ENCODE measurements around the gene UBE2F. TPM values are rescaled to one million over a fixed set of nuclear protein-coding genes. Genes with fewer than 3 reads are reported as not detected.

Gene UBE2F
- total and polyA plus RNA-seq, 2 donors (not counting 1 experiment from before 2014, with no cell fraction given) = 53.7 to 113 TPM

- Histone ChIP-seq H4K20me1 (ENCODE audit: control insufficient read depth, extremely low read depth, insufficient read depth, low read length) (no peaks in the 10 kb centered on the region), H3K4me1 (ENCODE audit: control insufficient read depth, extremely low read depth, insufficient read depth, low read length) (no peaks in the 10 kb centered on the region), H3K9me3 (ENCODE audit: control insufficient read depth, insufficient read depth, low read depth, low read length) (no peaks in the 10 kb centered on the region), H2AFZ (ENCODE audit: low read length) (no peak overlapping the region), H3K27ac (ENCODE audit: insufficient read depth, low read length) (no peak overlapping the region), H3K9ac (ENCODE audit: insufficient read depth, low read length) (no peak overlapping the region), H3K79me2 (ENCODE audit: control insufficient read depth, insufficient read depth, low read length) (no peaks in the 10 kb centered on the region), H3K4me2 (ENCODE audit: extremely low read depth, insufficient read depth, low read length) (no peak overlapping the region), H3K4me3 (replicated peaks in 1 of 4; ENCODE audit: control extremely low read depth in 1 of 4, insufficient read depth in 1 of 4, low read depth in 3 of 4, low read length in 4 of 4) (no peak overlapping the region), H3K36me3 (ENCODE audit: control insufficient read depth, insufficient read depth, low read length) (no peaks in the 10 kb centered on the region), H3K27me3 (ENCODE audit: control insufficient read depth, insufficient read depth, low read length) (no peaks in the 10 kb centered on the region)
- TF ChIP-seq EZH2 (IDR thresholded peaks at IDR 0.05; ENCODE audit: low read length, missing control alignments) = no peak
- no peak for TF ChIP-seq CTCF (conservative IDR thresholded peaks at IDR 0.05 in 1 of 2, IDR thresholded peaks at IDR 0.05 in 1 of 2; ENCODE audit: low read depth in 1 of 2, low read length in 2 of 2)
- DNase-seq (ENCODE audit: low read depth in 2 of 2) = no peak
Observed at GRCh38 chr2:237993701-237994100, 26.9 kb downstream of the UBE2F start.

GRCh38 chr2:237995036-237995435 is 28.2 kb downstream of the UBE2F start:
- Histone ChIP-seq H3K4me1 (ENCODE audit: control insufficient read depth, extremely low read depth, insufficient read depth, low read length) (no peaks in the 10 kb centered on the region), H3K4me2 (ENCODE audit: extremely low read depth, insufficient read depth, low read length) (no peak overlapping the region), H3K36me3 (ENCODE audit: control insufficient read depth, insufficient read depth, low read length) (no peaks in the 10 kb centered on the region), H3K27me3 (ENCODE audit: control insufficient read depth, insufficient read depth, low read length) (no peaks in the 10 kb centered on the region), H3K9me3 (ENCODE audit: control insufficient read depth, insufficient read depth, low read depth, low read length) (no peaks in the 10 kb centered on the region), H3K79me2 (ENCODE audit: control insufficient read depth, insufficient read depth, low read length) (no peaks in the 10 kb centered on the region), H3K4me3 (replicated peaks in 1 of 4; ENCODE audit: control extremely low read depth in 1 of 4, insufficient read depth in 1 of 4, low read depth in 3 of 4, low read length in 4 of 4) (no peak overlapping the region), H3K9ac (ENCODE audit: insufficient read depth, low read length) (no peak overlapping the region), H2AFZ (ENCODE audit: low read length) (no peak overlapping the region), H3K27ac (ENCODE audit: insufficient read depth, low read length) (no peak overlapping the region), H4K20me1 (ENCODE audit: control insufficient read depth, extremely low read depth, insufficient read depth, low read length) (no peaks in the 10 kb centered on the region)
- TF ChIP-seq CTCF (conservative IDR thresholded peaks at IDR 0.05 in 1 of 2, IDR thresholded peaks at IDR 0.05 in 1 of 2; ENCODE audit: low read depth in 1 of 2, low read length in 2 of 2) (no peak), EZH2 (IDR thresholded peaks at IDR 0.05; ENCODE audit: low read length, missing control alignments) (no peak)
- DNase-seq (ENCODE audit: low read depth in 2 of 2) = no peak

GRCh38 chr2:237996021-237996593 is 29.3 kb downstream of the UBE2F start:
- H3K27ac ChIP-seq (ENCODE audit: insufficient read depth, low read length) = no peak overlapping the region

More at GRCh38 chr2:237996021-237996593, 29.3 kb downstream of the UBE2F start:
- Histone ChIP-seq H3K36me3 (ENCODE audit: control insufficient read depth, insufficient read depth, low read length) (no peaks in the 10 kb centered on the region), H3K9ac (ENCODE audit: insufficient read depth, low read length) (no peak overlapping the region), H3K9me3 (ENCODE audit: control insufficient read depth, insufficient read depth, low read depth, low read length) (no peaks in the 10 kb centered on the region), H3K4me1 (ENCODE audit: control insufficient read depth, extremely low read depth, insufficient read depth, low read length) (no peaks in the 10 kb centered on the region), H3K4me2 (ENCODE audit: extremely low read depth, insufficient read depth, low read length) (no peak overlapping the region), H4K20me1 (ENCODE audit: control insufficient read depth, extremely low read depth, insufficient read depth, low read length) (no peaks in the 10 kb centered on the region), H3K79me2 (ENCODE audit: control insufficient read depth, insufficient read depth, low read length) (no peaks in the 10 kb centered on the region), H2AFZ (ENCODE audit: low read length) (no peak overlapping the region), H3K4me3 (replicated peaks in 1 of 4; ENCODE audit: control extremely low read depth in 1 of 4, insufficient read depth in 1 of 4, low read depth in 3 of 4, low read length in 4 of 4) (no peak overlapping the region), H3K27me3 (ENCODE audit: control insufficient read depth, insufficient read depth, low read length) (no peaks in the 10 kb centered on the region)
- TF ChIP-seq EZH2 (IDR thresholded peaks at IDR 0.05; ENCODE audit: low read length, missing control alignments) = no peak
- TF ChIP-seq CTCF (conservative IDR thresholded peaks at IDR 0.05 in 1 of 2, IDR thresholded peaks at IDR 0.05 in 1 of 2; ENCODE audit: low read depth in 1 of 2, low read length in 2 of 2) = no peak
- DNase-seq (ENCODE audit: low read depth in 2 of 2) = peak; percentile 64 to 78

Data from fibroblast of lung (primary cell).